Umbilical cord (tissue), 2 donors: ENCODE results near the gene SEZ6. TPM values are rescaled to one million over a fixed set of nuclear protein-coding genes. Genes with fewer than 3 reads are reported as not detected.
A peak's percentile ranks its signal among the peaks of the same experiment; 100 is the strongest.

Source experiments
- DNase-seq: peaks from one replicate; pipeline ENCODE4 v3.0.0-alpha.2; 2015; ENCODE audit warnings: low spot score
- total RNA-seq: library from RNA; depleted of rRNA; stranded (reverse); fragments of >200 nt; gene quantifications from one replicate; pipeline ENCODE4 v1.2.3, GENCODE V29; 2014; ENCODE audit warnings: low replicate concordance; ENCODE audit not compliant: insufficient read depth

SEZ6 gene
- total RNA-seq, 1 donor from 2014 or later = 1.7 TPM

- no peak for DNase-seq
These were observed 32.4 kb upstream of the SEZ6 start for GRCh38 chr17:29038085-29038795.

GRCh38 chr17:29037739-29038084 lies 31.9 kb upstream of the SEZ6 start:
- DNase-seq = no peak

GRCh38 chr17:29036584-29036983 lies 30.8 kb upstream of the SEZ6 start:
- no peak for DNase-seq

- no peak for DNase-seq
These were observed 28.7 kb upstream of the SEZ6 start for GRCh38 chr17:29034510-29034909.

- DNase-seq = no peak
These were observed 27.0 kb upstream of the SEZ6 start for GRCh38 chr17:29032857-29033197.

GRCh38 chr17:29032013-29032856 lies 26.4 kb upstream of the SEZ6 start:
- DNase-seq = no peak

- no peak for DNase-seq
These were observed 25.7 kb upstream of the SEZ6 start for GRCh38 chr17:29031488-29031887.

- no peak for DNase-seq
These were observed 18.6 kb upstream of the SEZ6 start for GRCh38 chr17:29024316-29024952.

GRCh38 chr17:29022074-29022473 lies 16.2 kb upstream of the SEZ6 start:
- DNase-seq = no peak

- DNase-seq = no peak
These were observed 15.4 kb upstream of the SEZ6 start for GRCh38 chr17:29021226-29021625.

GRCh38 chr17:29020576-29020975 lies 14.7 kb upstream of the SEZ6 start:
- DNase-seq = no peak

GRCh38 chr17:29019475-29020181 lies 13.8 kb upstream of the SEZ6 start:
- DNase-seq = no peak

GRCh38 chr17:29018788-29019474 lies 13.1 kb upstream of the SEZ6 start:
- DNase-seq = no peak

- DNase-seq = peak; percentile 15
These were observed 10.7 kb upstream of the SEZ6 start for GRCh38 chr17:29016345-29017210.

- no peak for DNase-seq
These were observed 8.9 kb upstream of the SEZ6 start for GRCh38 chr17:29014716-29015115.

- no peak for DNase-seq
These were observed 6.7 kb upstream of the SEZ6 start for GRCh38 chr17:29012535-29012934.

GRCh38 chr17:29010586-29010985 lies 4.8 kb upstream of the SEZ6 start:
- DNase-seq = no peak

- DNase-seq = no peak
These were observed 4.3 kb upstream of the SEZ6 start for GRCh38 chr17:29010129-29010528.

GRCh38 chr17:29008591-29008990 lies 2.8 kb upstream of the SEZ6 start:
- no peak for DNase-seq

GRCh38 chr17:29007860-29008455 lies 2.1 kb upstream of the SEZ6 start:
- DNase-seq = no peak
